WTC11 (cell line): ENCODE measurements around the gene MYH10. TPM values are rescaled to one million over a fixed set of nuclear protein-coding genes. Genes with fewer than 3 reads are reported as not detected.

Experiments
- ATAC-seq: fragments of 200-7000 bp; cut with Tn5 transposase; 2 replicates; pipeline ENCODE4 v1.10.0; 2021; ENCODE audit warnings: mild to moderate bottlenecking, moderate library complexity
- CTCF ChIA-PET: fragments of 300-600 bp; sonication (Branson Sonifier 250); formaldehyde crosslinking; loops from one replicate; lab custom pipeline; 2021; ENCODE audit warnings: antibody characterized with exemption; lab: Charles Lee
- POLR2A ChIA-PET: fragments of 350-600 bp; sonication (Branson Sonifier 250); formaldehyde crosslinking; loops from one replicate; lab custom pipeline; 2021; ENCODE audit warnings: antibody characterized with exemption; lab: Charles Lee
- DNase-seq: peaks from one replicate; pipeline ENCODE4 v3.0.0; 2021; ENCODE audit warnings: low spot score
- H3K27ac Mint-ChIP-seq: 2 replicates; pipeline ENCODE4 v1.8.0; 2021; ENCODE audit warnings: mixed read lengths
- H3K27me3 Mint-ChIP-seq: 2 replicates; pipeline ENCODE4 v1.8.0; 2021; ENCODE audit warnings: low read depth, mild to moderate bottlenecking, moderate library complexity, mixed read lengths
- H3K36me3 Mint-ChIP-seq: 2 replicates; pipeline ENCODE4 v1.8.0; 2021; ENCODE audit warnings: mixed read lengths
- H3K4me1 Mint-ChIP-seq: 2 replicates; pipeline ENCODE4 v1.8.0; 2022; ENCODE audit warnings: mixed read lengths
- H3K4me3 Mint-ChIP-seq: 2 replicates; pipeline ENCODE4 v1.8.0; 2021; ENCODE audit warnings: mild to moderate bottlenecking, moderate library complexity, mixed read lengths
- H3K9me3 Mint-ChIP-seq: 2 replicates; pipeline ENCODE4 v1.8.0; 2021; ENCODE audit warnings: mixed read lengths
- FOXP1 ChIP-seq: sonication (generic); formaldehyde crosslinking; IDR thresholded peaks from 2 replicates; pipeline ENCODE4 v1.8.0; 2022; ENCODE audit warnings: missing genetic modification reagents, mild to moderate bottlenecking, moderate library complexity, borderline replicate concordance
- MYBL2 ChIP-seq: sonication (generic); formaldehyde crosslinking; IDR thresholded peaks from 2 replicates; pipeline ENCODE4 v1.8.1; 2023; ENCODE audit warnings: mild to moderate bottlenecking, moderate library complexity, missing genetic modification reagents
- NR1H2 ChIP-seq: sonication (generic); formaldehyde crosslinking; IDR thresholded peaks from 2 replicates; pipeline ENCODE4 v1.9.0; 2021; ENCODE audit warnings: mild to moderate bottlenecking, moderate library complexity, missing genetic modification reagents
- RELA ChIP-seq: sonication (generic); formaldehyde crosslinking; IDR thresholded peaks from 2 replicates; pipeline ENCODE4 v1.8.1; 2022; ENCODE audit warnings: missing genetic modification reagents, mild to moderate bottlenecking, borderline replicate concordance
- TEAD4 ChIP-seq: sonication (generic); formaldehyde crosslinking; IDR thresholded peaks from 2 replicates; pipeline ENCODE4 v1.8.0; 2022; ENCODE audit warnings: mild to moderate bottlenecking, missing genetic modification reagents
- ZNF121 ChIP-seq: sonication (generic); formaldehyde crosslinking; IDR thresholded peaks from 2 replicates; pipeline ENCODE4 v1.8.0; 2023; ENCODE audit warnings: missing genetic modification reagents
- ZNF423 ChIP-seq: fragments of 250-450 bp; sonication (Bioruptor Pico); IDR thresholded peaks from 2 replicates; pipeline ENCODE4 v2.1.2; 2022; ENCODE audit warnings: mild to moderate bottlenecking, moderate library complexity
- total RNA-seq: library from RNA; stranded (reverse); gene quantifications from 3 replicates; pipeline ENCODE4 v1.2.3, GENCODE V29; 2021
- TF ChIP-seq, protein P1 (sequence below): sonication (generic); formaldehyde crosslinking; IDR thresholded peaks from 2 replicates; pipeline ENCODE4 v1.8.0; 2023; ENCODE audit warnings: missing genetic modification reagents, mild to moderate bottlenecking, borderline replicate concordance
- TF ChIP-seq, protein P2 (sequence below): sonication (generic); formaldehyde crosslinking; IDR thresholded peaks from 2 replicates; pipeline ENCODE4 v1.8.0; 2022; ENCODE audit warnings: mild to moderate bottlenecking, missing genetic modification reagents
- TF ChIP-seq, protein P3 (sequence below): sonication (generic); formaldehyde crosslinking; conservative IDR thresholded peaks from 2 replicates; pipeline ENCODE4 v1.8.1; 2023; ENCODE audit warnings: mild to moderate bottlenecking, low read depth, missing genetic modification reagents, moderate library complexity
- TF ChIP-seq, protein P4 (sequence below): sonication (generic); formaldehyde crosslinking; IDR thresholded peaks from 2 replicates; pipeline ENCODE4 v1.8.0; 2023; ENCODE audit warnings: mild to moderate bottlenecking, missing genetic modification reagents
- TF ChIP-seq, protein P5 (sequence below): sonication (generic); formaldehyde crosslinking; IDR thresholded peaks from 2 replicates; pipeline ENCODE4 v1.8.1; 2022; ENCODE audit warnings: low read depth, missing genetic modification reagents, borderline replicate concordance
- TF ChIP-seq, protein P6 (sequence below): sonication (generic); formaldehyde crosslinking; IDR thresholded peaks from 2 replicates; pipeline ENCODE4 v1.8.0; 2022; ENCODE audit warnings: mild to moderate bottlenecking, missing genetic modification reagents

The MYH10 gene
- total RNA-seq, 1 experiment from 2014 or later, result 231 TPM

DNA sequence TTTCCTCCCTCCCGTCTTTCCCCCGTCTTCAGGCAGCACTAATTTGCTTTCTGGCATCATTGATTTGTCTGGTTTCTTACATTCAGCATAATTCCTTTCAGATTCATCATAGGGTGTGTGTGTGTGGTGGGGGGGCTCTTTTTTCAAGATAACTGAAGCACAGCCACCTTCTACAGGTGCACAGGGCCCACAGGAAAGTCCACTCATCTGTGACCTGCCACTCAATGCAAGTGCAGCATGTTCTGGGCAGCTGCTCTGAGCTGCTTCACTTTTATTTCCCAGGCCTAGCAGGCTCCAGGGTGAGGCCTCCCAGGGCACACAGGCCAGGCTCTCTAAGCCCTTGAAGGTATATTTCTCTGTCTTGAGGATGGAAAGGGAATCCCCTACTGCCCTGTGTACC lies 35.2 kb upstream of the MYH10 start:
- TF ChIP-seq, protein P1, sequence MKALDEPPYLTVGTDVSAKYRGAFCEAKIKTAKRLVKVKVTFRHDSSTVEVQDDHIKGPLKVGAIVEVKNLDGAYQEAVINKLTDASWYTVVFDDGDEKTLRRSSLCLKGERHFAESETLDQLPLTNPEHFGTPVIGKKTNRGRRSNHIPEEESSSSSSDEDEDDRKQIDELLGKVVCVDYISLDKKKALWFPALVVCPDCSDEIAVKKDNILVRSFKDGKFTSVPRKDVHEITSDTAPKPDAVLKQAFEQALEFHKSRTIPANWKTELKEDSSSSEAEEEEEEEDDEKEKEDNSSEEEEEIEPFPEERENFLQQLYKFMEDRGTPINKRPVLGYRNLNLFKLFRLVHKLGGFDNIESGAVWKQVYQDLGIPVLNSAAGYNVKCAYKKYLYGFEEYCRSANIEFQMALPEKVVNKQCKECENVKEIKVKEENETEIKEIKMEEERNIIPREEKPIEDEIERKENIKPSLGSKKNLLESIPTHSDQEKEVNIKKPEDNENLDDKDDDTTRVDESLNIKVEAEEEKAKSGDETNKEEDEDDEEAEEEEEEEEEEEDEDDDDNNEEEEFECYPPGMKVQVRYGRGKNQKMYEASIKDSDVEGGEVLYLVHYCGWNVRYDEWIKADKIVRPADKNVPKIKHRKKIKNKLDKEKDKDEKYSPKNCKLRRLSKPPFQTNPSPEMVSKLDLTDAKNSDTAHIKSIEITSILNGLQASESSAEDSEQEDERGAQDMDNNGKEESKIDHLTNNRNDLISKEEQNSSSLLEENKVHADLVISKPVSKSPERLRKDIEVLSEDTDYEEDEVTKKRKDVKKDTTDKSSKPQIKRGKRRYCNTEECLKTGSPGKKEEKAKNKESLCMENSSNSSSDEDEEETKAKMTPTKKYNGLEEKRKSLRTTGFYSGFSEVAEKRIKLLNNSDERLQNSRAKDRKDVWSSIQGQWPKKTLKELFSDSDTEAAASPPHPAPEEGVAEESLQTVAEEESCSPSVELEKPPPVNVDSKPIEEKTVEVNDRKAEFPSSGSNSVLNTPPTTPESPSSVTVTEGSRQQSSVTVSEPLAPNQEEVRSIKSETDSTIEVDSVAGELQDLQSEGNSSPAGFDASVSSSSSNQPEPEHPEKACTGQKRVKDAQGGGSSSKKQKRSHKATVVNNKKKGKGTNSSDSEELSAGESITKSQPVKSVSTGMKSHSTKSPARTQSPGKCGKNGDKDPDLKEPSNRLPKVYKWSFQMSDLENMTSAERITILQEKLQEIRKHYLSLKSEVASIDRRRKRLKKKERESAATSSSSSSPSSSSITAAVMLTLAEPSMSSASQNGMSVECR, result no peak
- TF ChIP-seq MYBL2 (CRISPR knock-in tag) (no peak), NR1H2 (CRISPR knock-in tag) (no peak), TEAD4 (no peak), ZNF121 (CRISPR knock-in tag) (no peak), ZNF423 (CRISPR knock-in tag) (no peak), FOXP1 (CRISPR knock-in tag) (no peak), RELA (CRISPR knock-in tag) (no peak)
- TF ChIP-seq, protein P2, sequence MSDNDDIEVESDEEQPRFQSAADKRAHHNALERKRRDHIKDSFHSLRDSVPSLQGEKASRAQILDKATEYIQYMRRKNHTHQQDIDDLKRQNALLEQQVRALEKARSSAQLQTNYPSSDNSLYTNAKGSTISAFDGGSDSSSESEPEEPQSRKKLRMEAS (CRISPR knock-in tag), result no peak
- TF ChIP-seq, protein P3, sequence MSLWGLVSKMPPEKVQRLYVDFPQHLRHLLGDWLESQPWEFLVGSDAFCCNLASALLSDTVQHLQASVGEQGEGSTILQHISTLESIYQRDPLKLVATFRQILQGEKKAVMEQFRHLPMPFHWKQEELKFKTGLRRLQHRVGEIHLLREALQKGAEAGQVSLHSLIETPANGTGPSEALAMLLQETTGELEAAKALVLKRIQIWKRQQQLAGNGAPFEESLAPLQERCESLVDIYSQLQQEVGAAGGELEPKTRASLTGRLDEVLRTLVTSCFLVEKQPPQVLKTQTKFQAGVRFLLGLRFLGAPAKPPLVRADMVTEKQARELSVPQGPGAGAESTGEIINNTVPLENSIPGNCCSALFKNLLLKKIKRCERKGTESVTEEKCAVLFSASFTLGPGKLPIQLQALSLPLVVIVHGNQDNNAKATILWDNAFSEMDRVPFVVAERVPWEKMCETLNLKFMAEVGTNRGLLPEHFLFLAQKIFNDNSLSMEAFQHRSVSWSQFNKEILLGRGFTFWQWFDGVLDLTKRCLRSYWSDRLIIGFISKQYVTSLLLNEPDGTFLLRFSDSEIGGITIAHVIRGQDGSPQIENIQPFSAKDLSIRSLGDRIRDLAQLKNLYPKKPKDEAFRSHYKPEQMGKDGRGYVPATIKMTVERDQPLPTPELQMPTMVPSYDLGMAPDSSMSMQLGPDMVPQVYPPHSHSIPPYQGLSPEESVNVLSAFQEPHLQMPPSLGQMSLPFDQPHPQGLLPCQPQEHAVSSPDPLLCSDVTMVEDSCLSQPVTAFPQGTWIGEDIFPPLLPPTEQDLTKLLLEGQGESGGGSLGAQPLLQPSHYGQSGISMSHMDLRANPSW (CRISPR knock-in tag), result no peak
- TF ChIP-seq, protein P4, sequence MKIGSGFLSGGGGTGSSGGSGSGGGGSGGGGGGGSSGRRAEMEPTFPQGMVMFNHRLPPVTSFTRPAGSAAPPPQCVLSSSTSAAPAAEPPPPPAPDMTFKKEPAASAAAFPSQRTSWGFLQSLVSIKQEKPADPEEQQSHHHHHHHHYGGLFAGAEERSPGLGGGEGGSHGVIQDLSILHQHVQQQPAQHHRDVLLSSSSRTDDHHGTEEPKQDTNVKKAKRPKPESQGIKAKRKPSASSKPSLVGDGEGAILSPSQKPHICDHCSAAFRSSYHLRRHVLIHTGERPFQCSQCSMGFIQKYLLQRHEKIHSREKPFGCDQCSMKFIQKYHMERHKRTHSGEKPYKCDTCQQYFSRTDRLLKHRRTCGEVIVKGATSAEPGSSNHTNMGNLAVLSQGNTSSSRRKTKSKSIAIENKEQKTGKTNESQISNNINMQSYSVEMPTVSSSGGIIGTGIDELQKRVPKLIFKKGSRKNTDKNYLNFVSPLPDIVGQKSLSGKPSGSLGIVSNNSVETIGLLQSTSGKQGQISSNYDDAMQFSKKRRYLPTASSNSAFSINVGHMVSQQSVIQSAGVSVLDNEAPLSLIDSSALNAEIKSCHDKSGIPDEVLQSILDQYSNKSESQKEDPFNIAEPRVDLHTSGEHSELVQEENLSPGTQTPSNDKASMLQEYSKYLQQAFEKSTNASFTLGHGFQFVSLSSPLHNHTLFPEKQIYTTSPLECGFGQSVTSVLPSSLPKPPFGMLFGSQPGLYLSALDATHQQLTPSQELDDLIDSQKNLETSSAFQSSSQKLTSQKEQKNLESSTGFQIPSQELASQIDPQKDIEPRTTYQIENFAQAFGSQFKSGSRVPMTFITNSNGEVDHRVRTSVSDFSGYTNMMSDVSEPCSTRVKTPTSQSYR, result no peak
- TF ChIP-seq, protein P5, sequence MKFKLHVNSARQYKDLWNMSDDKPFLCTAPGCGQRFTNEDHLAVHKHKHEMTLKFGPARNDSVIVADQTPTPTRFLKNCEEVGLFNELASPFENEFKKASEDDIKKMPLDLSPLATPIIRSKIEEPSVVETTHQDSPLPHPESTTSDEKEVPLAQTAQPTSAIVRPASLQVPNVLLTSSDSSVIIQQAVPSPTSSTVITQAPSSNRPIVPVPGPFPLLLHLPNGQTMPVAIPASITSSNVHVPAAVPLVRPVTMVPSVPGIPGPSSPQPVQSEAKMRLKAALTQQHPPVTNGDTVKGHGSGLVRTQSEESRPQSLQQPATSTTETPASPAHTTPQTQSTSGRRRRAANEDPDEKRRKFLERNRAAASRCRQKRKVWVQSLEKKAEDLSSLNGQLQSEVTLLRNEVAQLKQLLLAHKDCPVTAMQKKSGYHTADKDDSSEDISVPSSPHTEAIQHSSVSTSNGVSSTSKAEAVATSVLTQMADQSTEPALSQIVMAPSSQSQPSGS (CRISPR knock-in tag), result no peak
- TF ChIP-seq, protein P6, sequence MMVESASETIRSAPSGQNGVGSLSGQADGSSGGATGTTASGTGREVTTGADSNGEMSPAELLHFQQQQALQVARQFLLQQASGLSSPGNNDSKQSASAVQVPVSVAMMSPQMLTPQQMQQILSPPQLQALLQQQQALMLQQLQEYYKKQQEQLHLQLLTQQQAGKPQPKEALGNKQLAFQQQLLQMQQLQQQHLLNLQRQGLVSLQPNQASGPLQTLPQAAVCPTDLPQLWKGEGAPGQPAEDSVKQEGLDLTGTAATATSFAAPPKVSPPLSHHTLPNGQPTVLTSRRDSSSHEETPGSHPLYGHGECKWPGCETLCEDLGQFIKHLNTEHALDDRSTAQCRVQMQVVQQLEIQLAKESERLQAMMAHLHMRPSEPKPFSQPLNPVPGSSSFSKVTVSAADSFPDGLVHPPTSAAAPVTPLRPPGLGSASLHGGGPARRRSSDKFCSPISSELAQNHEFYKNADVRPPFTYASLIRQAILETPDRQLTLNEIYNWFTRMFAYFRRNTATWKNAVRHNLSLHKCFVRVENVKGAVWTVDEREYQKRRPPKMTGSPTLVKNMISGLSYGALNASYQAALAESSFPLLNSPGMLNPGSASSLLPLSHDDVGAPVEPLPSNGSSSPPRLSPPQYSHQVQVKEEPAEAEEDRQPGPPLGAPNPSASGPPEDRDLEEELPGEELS, result no peak
- ATAC-seq (no peak), DNase-seq (no peak)
- Mint-ChIP-seq H3K4me3 (no peak overlapping the region), H3K36me3 (no peaks in the 10 kb centered on the region), H3K27ac (no peak overlapping the region), H3K27me3 (peaks cover 12% of the 10 kb centered on the region), H3K9me3 (no peaks in the 10 kb centered on the region), H3K4me1 (peaks cover 8% of the 10 kb centered on the region; the same call in 1 of the 2 replicates)
- ChIA-PET POLR2A (no interaction called here), CTCF (interaction anchor here (0.7 to 1.4 kb wide), 2 partner anchors 60 to 120 kb away, joined by 3 to 4 read pairs; no protein-coding TSS in a partner anchor)
